CD4-positive, alpha-beta T cell (primary cell): Measurements from ENCODE around the gene MFSD6. TPM values are rescaled to one million over a fixed set of nuclear protein-coding genes. Genes with fewer than 3 reads are reported as not detected.

ENCODE experiments used
- ATAC-seq: fragments of 200-7000 bp; cut with Tn5 transposase; one replicate; pipeline ENCODE4 v1.10.0; 2022; ENCODE audit warnings: mild to moderate bottlenecking; ENCODE audit not compliant: poor library complexity
- CTCF ChIA-PET: fragments of 350-600 bp; sonication (Branson Sonifier 250); formaldehyde crosslinking; loops from one replicate; lab custom pipeline; 2021; ENCODE audit warnings: antibody characterized with exemption, inconsistent platforms; lab: Charles Lee
- POLR2A ChIA-PET: fragments of 350-600 bp; sonication (Branson Sonifier 250); formaldehyde crosslinking; loops from one replicate; lab custom pipeline; 2021; ENCODE audit warnings: antibody characterized with exemption, inconsistent platforms; lab: Charles Lee
- DNase-seq, 14 experiments: peaks; one replicate each; pipeline ENCODE4 v3.0.0-alpha.2; 2013 to 2020; ENCODE audit warnings: mixed read lengths in 2 of 14
- H3K27ac ChIP-seq, 2 donors: one replicate each; pipeline versions ENCODE4 v1.5.1 to v1.7.0; 2013; ENCODE audit warnings: low read length in 2 of 2, low read depth in 1 of 2, mild to moderate bottlenecking in 1 of 2
- H3K27me3 ChIP-seq, 2 experiments: 1 replicate in 1 of 2; 2 replicates in 1 of 2; pipeline versions ENCODE4 v1.6.1 to v1.7.0; 2013; ENCODE audit warnings: low read length in 2 of 2, control low read depth in 1 of 2, mild to moderate bottlenecking in 1 of 2, moderate library complexity in 1 of 2; ENCODE audit not compliant: insufficient read depth in 2 of 2, control insufficient read depth in 1 of 2
- H3K36me3 ChIP-seq: one replicate; pipeline ENCODE4 v1.6.1; 2013; ENCODE audit warnings: low read length, control low read depth; ENCODE audit not compliant: insufficient read depth
- H3K4me1 ChIP-seq: one replicate; pipeline ENCODE4 v1.6.1; 2013; ENCODE audit warnings: low read length, control low read depth; ENCODE audit not compliant: insufficient read depth
- H3K4me3 ChIP-seq: one replicate; pipeline ENCODE4 v1.5.1; 2013; ENCODE audit warnings: mild to moderate bottlenecking, low read length, moderate library complexity
- H3K9me3 ChIP-seq, 2 experiments: 1 replicate in 1 of 2; 2 replicates in 1 of 2; pipeline versions ENCODE4 v1.6.1 to v1.7.0; 2013; ENCODE audit warnings: low read length in 2 of 2, mild to moderate bottlenecking in 2 of 2, control low read depth in 1 of 2, moderate library complexity in 1 of 2; ENCODE audit not compliant: control insufficient read depth in 1 of 2, insufficient read depth in 1 of 2
- H3K27ac Mint-ChIP-seq: one replicate; pipeline ENCODE4 v1.8.0; 2020; ENCODE audit warnings: mixed read lengths
- H3K27me3 Mint-ChIP-seq: one replicate; pipeline ENCODE4 v1.8.0; 2021; ENCODE audit warnings: mixed read lengths
- H3K36me3 Mint-ChIP-seq: one replicate; pipeline ENCODE4 v1.8.0; 2021; ENCODE audit warnings: low read depth, mixed read lengths
- H3K4me1 Mint-ChIP-seq: one replicate; pipeline ENCODE4 v1.8.0; 2021; ENCODE audit warnings: low read depth, mixed read lengths
- H3K4me3 Mint-ChIP-seq: one replicate; pipeline ENCODE4 v1.8.0; 2020; ENCODE audit warnings: mild to moderate bottlenecking, mixed read lengths
- H3K9me3 Mint-ChIP-seq: one replicate; pipeline ENCODE4 v1.8.0; 2020; ENCODE audit warnings: mixed read lengths
- CTCF ChIP-seq: fragments of 200-600 bp; IDR thresholded peaks from one replicate; pipeline ENCODE4 v1.8.0; 2022; ENCODE audit warnings: antibody characterized with exemption, mild to moderate bottlenecking
- intact Hi-C, 2 experiments: fragments of 100-400 bp; cut with DNase I in 1 of 2; cut with micrococcal nuclease in 1 of 2; formaldehyde crosslinking; loops; one replicate each; pipeline versions ENCODE4 v1.15.1 to v1.9.0; 2023 to 2025; cut with DNase I, micrococcal nuclease
- total RNA-seq, 174 experiments: library from RNA in 2 of 174; stranded (reverse) in 2 of 174; gene quantifications; one replicate each; pipeline ENCODE4 v1.2.3 and lab custom pipeline; 2021 to 2026

The MFSD6 gene
- total RNA-seq, 2 experiments from 2014 or later: 41.2 to 47.8 TPM

GRCh38 chr2:190545555-190546385, 137.6 kb downstream of the MFSD6 start:
- Histone ChIP-seq H3K4me1 (no peaks in the 10 kb centered on the region), H3K36me3 (no peaks in the 10 kb centered on the region), H3K27me3 (no peaks in the 10 kb centered on the region), H3K4me3 (no peak overlapping the region), H3K9me3 (peaks cover 5 to 11% of the 10 kb centered on the region in 2 experiments), H3K27ac (no peak overlapping the region)
- H3K4me3 Mint-ChIP-seq: no peak overlapping the region
- H3K9me3 Mint-ChIP-seq: peaks cover 11% of the 10 kb centered on the region
- peaks cover 33% of the 10 kb centered on the region for H3K36me3 Mint-ChIP-seq
- no peak overlapping the region for H3K27ac Mint-ChIP-seq
- DNase-seq: no peak
- no peak for ATAC-seq
- POLR2A ChIA-PET: interaction anchor here (1.1 kb wide), 1 partner anchor 18 kb away, joined by 3 read pairs; no protein-coding TSS in a partner anchor
- no peak for TF ChIP-seq CTCF
- peaks cover 4% of the 10 kb centered on the region for H3K4me1 Mint-ChIP-seq
- CTCF ChIA-PET: no interaction called here
- no peaks in the 10 kb centered on the region for H3K27me3 Mint-ChIP-seq
- intact Hi-C loops: no loop called here

DNA sequence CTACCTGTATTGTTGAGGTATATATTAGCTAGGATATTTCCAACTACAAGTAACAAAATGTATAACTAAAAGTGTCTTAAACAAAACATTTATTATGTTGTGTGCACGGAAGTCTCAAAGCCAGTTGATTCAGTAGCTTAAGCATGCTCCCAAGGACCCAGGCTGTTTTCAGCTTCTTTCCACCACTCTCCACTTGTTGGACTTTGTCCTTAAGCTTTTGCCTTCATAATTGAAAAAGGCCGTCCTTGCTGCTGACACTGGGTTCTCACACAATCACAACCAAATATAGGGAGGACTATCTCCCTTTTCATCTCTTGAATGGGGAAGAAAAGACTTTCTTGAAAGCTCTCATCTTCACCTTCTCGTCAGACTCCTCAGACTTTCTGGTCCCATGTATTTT, 138.6 kb downstream of the MFSD6 start:
- Histone ChIP-seq H3K9me3 (peaks cover 5% of the 10 kb centered on the region in 2 experiments), H3K36me3 (no peaks in the 10 kb centered on the region), H3K4me1 (no peaks in the 10 kb centered on the region), H3K27ac (no peak overlapping the region), H3K4me3 (no peak overlapping the region), H3K27me3 (no peaks in the 10 kb centered on the region)
- peaks cover 23% of the 10 kb centered on the region for H3K36me3 Mint-ChIP-seq
- H3K27me3 Mint-ChIP-seq: no peaks in the 10 kb centered on the region
- H3K9me3 Mint-ChIP-seq: peaks cover 5% of the 10 kb centered on the region
- no peak overlapping the region for H3K4me3 Mint-ChIP-seq
- H3K4me1 Mint-ChIP-seq: peaks cover 9% of the 10 kb centered on the region
- intact Hi-C loops: no loop called here
- H3K27ac Mint-ChIP-seq: no peak overlapping the region
- no peak for ATAC-seq
- DNase-seq: no peak
- TF ChIP-seq CTCF: no peak
- ChIA-PET POLR2A (interaction anchor here (1.1 kb wide), 1 partner anchor 18 kb away, joined by 3 read pairs; no protein-coding TSS in a partner anchor), CTCF (no interaction called here)

DNA sequence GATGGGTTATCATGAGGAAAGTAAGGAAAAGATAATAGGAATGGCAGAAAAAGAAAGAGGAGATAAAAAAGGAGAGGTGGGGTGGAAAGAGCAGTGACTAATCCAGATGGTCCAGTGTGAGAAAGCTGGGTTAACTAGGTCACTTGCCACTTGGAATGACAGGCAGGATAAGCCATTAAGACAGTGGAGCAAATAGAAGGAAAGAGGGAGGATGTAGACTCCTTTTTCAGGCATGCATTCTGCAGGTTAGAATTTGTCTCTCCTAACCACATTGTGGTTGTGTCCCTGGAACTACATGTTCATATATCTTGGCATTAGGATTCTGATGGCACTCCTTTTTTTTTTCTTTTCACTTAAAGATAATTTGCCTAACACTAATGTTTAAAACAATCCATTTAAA, 139.7 kb downstream of the MFSD6 start:
- H3K9me3 Mint-ChIP-seq: no peaks in the 10 kb centered on the region
- H3K4me3 Mint-ChIP-seq: no peak overlapping the region
- H3K27me3 ChIP-seq: no peaks in the 10 kb centered on the region
- CTCF ChIA-PET: no interaction called here
- no peaks in the 10 kb centered on the region for H3K4me1 ChIP-seq
- TF ChIP-seq CTCF: no peak
- H3K36me3 ChIP-seq: no peaks in the 10 kb centered on the region
- POLR2A ChIA-PET: no interaction called here
- H3K27ac ChIP-seq: no peak overlapping the region
- H3K9me3 ChIP-seq: no peaks in the 10 kb centered on the region
- H3K27me3 Mint-ChIP-seq: no peaks in the 10 kb centered on the region
- peaks cover 15% of the 10 kb centered on the region for H3K4me1 Mint-ChIP-seq
- peaks cover 11% of the 10 kb centered on the region for H3K36me3 Mint-ChIP-seq
- intact Hi-C loops: no loop called here
- DNase-seq: no peak
- no peak overlapping the region for H3K4me3 ChIP-seq
- ATAC-seq: no peak
- no peak overlapping the region for H3K27ac Mint-ChIP-seq
